ENCODE data around the gene TTLL10. TPM values are rescaled to one million over a fixed set of nuclear protein-coding genes. Genes with fewer than 3 reads are reported as not detected.

TTLL10 gene
- total RNA-seq, 4 donors from 2014 or later = 0.23 TPM; not detected in 3

GRCh38 chr1:1240348-1240732, 66.7 kb downstream of the TTLL10 start:
- Histone ChIP-seq H3K9me3 (no peaks in the 10 kb centered on the region), H3K4me3 (no peak overlapping the region), H3K36me3 (peaks cover 0 to 29% of the 10 kb centered on the region in 2 donors), H3K27ac (no peak overlapping the region), H3K4me1 (peaks cover 0 to 16% (median 6%) of the 10 kb centered on the region in 3 donors), H3K27me3 (peaks cover 56% of the 10 kb centered on the region)
- no CpG with 5 or more reads among the region's 11 CpGs for WGBS, 2 donors (ENCODE audit: low coverage in 1 of 2)
- TF ChIP-seq EP300 (IDR thresholded peaks at IDR 0.05) (no peak), POLR2A (IDR thresholded peaks at IDR 0.05) (no peak), POLR2AphosphoS5 (IDR thresholded peaks at IDR 0.05) (no peak)
- TF ChIP-seq, protein P1, sequence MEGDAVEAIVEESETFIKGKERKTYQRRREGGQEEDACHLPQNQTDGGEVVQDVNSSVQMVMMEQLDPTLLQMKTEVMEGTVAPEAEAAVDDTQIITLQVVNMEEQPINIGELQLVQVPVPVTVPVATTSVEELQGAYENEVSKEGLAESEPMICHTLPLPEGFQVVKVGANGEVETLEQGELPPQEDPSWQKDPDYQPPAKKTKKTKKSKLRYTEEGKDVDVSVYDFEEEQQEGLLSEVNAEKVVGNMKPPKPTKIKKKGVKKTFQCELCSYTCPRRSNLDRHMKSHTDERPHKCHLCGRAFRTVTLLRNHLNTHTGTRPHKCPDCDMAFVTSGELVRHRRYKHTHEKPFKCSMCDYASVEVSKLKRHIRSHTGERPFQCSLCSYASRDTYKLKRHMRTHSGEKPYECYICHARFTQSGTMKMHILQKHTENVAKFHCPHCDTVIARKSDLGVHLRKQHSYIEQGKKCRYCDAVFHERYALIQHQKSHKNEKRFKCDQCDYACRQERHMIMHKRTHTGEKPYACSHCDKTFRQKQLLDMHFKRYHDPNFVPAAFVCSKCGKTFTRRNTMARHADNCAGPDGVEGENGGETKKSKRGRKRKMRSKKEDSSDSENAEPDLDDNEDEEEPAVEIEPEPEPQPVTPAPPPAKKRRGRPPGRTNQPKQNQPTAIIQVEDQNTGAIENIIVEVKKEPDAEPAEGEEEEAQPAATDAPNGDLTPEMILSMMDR (IDR thresholded peaks at IDR 0.05) = no peak
- ATAC-seq = no peak

GRCh38 chr1:1240822-1241587, 67.3 kb downstream of the TTLL10 start:
- TF ChIP-seq POLR2A (IDR thresholded peaks at IDR 0.05) (no peak), EP300 (IDR thresholded peaks at IDR 0.05) (no peak), POLR2AphosphoS5 (IDR thresholded peaks at IDR 0.05) (no peak)
- TF ChIP-seq, protein P1 (IDR thresholded peaks at IDR 0.05) = no peak
- no CpG with 5 or more reads among the region's 23 CpGs for WGBS, 2 donors (ENCODE audit: low coverage in 1 of 2)
- ATAC-seq = no peak
- Histone ChIP-seq H3K36me3 (peaks cover 0 to 25% of the 10 kb centered on the region in 2 donors), H3K27me3 (peaks cover 62% of the 10 kb centered on the region), H3K9me3 (no peaks in the 10 kb centered on the region), H3K4me3 (no peak overlapping the region), H3K4me1 (peaks cover 0 to 18% (median 6%) of the 10 kb centered on the region in 3 donors), H3K27ac (no peak overlapping the region)

DNA sequence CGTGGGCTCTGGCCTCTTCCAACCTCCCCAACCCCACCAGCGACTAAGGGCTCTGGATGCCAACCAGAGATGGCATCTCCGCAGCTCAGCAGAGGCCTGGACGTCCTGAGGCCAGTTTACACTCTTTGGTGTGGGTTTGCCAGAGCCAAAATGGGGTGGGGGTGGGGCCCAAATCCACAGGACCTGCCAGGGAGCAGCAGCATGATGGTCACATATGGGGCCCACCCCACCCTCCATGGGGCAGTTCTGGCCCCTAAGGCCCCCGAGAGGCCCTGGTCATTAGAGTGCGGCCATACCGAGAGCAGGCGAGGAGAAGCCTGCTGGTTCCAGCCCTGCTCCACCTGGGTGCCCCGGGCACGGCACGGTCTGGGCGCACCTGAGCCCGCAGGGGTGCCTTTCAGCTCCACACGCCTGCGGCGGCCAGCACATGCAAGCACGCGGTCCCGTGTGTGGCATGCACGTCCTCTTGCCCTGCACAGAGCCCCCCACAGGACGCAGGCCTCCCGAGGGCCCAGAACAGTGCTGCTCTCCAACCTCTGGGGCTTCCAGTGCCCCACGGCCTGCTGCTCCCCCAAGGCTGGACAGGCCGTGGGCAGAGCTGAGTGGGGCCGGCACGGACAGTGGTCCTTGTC, 68.0 kb downstream of the TTLL10 start:
- Histone ChIP-seq H3K36me3 (peaks cover 0 to 25% of the 10 kb centered on the region in 2 donors), H3K27me3 (peaks cover 69% of the 10 kb centered on the region), H3K9me3 (no peaks in the 10 kb centered on the region), H3K27ac (no peak overlapping the region), H3K4me3 (no peak overlapping the region), H3K4me1 (peaks cover 0 to 22% (median 6%) of the 10 kb centered on the region in 3 donors)
- no peak for ATAC-seq
- TF ChIP-seq, protein P1 (IDR thresholded peaks at IDR 0.05) = no peak
- TF ChIP-seq POLR2A (IDR thresholded peaks at IDR 0.05) (no peak), POLR2AphosphoS5 (IDR thresholded peaks at IDR 0.05) (no peak), EP300 (IDR thresholded peaks at IDR 0.05) (no peak)
- no CpG with 5 or more reads among the region's 26 CpGs for WGBS, 2 donors (ENCODE audit: low coverage in 1 of 2)

DNA sequence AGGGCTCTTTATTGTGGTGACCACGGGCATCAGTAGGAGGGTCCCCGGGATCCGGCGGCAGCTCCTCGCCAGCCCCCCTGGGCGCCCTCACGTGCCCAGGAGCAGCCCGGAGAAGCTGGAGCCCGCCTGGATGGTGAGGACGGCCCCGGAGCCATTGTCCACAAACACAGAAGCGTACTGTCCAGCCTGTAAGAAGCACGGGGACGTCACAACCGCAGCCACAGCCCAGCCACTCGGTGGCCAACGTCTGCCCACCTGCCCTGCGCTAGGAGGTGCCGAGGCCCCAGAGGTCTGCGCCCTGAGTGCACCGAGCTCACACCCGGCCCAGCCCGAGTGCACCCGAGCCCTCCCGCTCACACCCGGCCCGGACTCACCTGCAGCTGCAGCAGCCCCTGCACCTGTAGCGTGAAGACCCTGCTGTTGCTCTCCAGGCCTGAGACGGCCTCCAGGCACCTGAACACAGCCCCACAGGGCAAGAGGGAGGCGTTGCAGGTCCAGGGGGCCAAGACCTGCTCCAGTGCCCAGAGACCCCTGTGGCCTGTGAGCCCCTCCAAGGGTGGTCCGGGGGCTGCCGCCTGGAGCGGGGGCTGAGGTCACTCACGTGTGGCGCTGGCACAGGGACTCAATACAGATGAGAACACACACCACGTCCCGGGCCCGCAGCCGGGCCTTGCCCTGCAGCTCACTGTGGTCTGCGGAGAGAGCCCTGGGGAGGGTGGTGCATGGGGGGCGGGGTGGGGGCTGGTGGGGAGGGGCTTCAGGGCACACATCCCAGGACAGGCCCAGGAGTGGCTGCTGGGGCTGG, 69.0 kb downstream of the TTLL10 start:
- Histone ChIP-seq H3K36me3 (peaks cover 0 to 25% of the 10 kb centered on the region in 2 donors), H3K9me3 (no peaks in the 10 kb centered on the region), H3K27me3 (peaks cover 73% of the 10 kb centered on the region), H3K4me3 (no peak overlapping the region), H3K4me1 (peaks cover 0 to 19% (median 4%) of the 10 kb centered on the region in 3 donors), H3K27ac (no peak overlapping the region)
- no CpG with 5 or more reads among the region's 41 CpGs for WGBS, 2 donors (ENCODE audit: low coverage in 1 of 2)
- ATAC-seq = no peak
- TF ChIP-seq EP300 (IDR thresholded peaks at IDR 0.05) (no peak), POLR2AphosphoS5 (IDR thresholded peaks at IDR 0.05) (no peak), POLR2A (IDR thresholded peaks at IDR 0.05) (no peak)

DNA sequence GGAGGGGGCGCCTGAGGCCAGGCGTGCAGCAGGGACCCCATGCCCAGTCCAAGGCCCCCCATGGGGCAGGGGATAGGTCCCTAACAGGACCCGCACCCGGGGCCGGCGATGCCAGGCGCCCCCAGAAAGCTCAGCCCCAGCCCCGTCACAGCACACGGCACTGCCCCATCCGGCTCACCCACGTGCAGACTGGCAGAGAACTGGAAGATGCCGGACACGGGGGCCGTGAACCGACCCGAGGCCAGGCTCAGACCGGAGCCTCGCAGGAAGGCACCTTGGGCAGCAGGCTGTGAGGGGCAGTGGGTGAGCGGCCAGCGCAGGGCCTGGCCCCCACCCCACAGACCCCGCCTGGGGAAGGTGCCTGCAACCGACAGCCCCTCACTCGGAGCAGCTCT, 69.6 kb downstream of the TTLL10 start:
- Histone ChIP-seq H3K4me1 (peaks cover 0 to 16% (median 0%) of the 10 kb centered on the region in 3 donors), H3K4me3 (no peak overlapping the region), H3K9me3 (no peaks in the 10 kb centered on the region), H3K27ac (no peak overlapping the region), H3K27me3 (peaks cover 73% of the 10 kb centered on the region), H3K36me3 (peaks cover 0 to 25% of the 10 kb centered on the region in 2 donors)
- TF ChIP-seq, protein P1 (IDR thresholded peaks at IDR 0.05) = no peak
- TF ChIP-seq EP300 (IDR thresholded peaks at IDR 0.05) (no peak), POLR2AphosphoS5 (IDR thresholded peaks at IDR 0.05) (no peak), POLR2A (IDR thresholded peaks at IDR 0.05) (no peak)
- WGBS, 2 donors (ENCODE audit: low coverage in 1 of 2) = no CpG with 5 or more reads among the region's 23 CpGs
- no peak for ATAC-seq

Data from gastroesophageal sphincter (tissue), 4 donors.